ENCODE results near the gene CDA. TPM values are rescaled to one million over a fixed set of nuclear protein-coding genes. Genes with fewer than 3 reads are reported as not detected.
A peak's percentile ranks its signal among the peaks of the same experiment; 100 is the strongest.

CDA gene
- 10 to 100 TPM in 1 of 4 donors, 1 to 10 TPM in 2, under 1 TPM in 1; 0.58 to 53.0 (median 4.4) TPM for polyA plus RNA-seq
- long read RNA-seq, donor 1: 0 reads
- long read RNA-seq, donor 2, partial matches to known transcripts: 0 of 1 reads
- long read RNA-seq, donor 2, other reads (novel, unspliced or antisense): 0 of 1 reads
- long read RNA-seq, donor 3: 0 reads
- long read RNA-seq, donor 4: 0 reads
- long read RNA-seq, donor 5, partial matches to known transcripts: 0 of 1 reads
- long read RNA-seq, donor 5, other reads (novel, unspliced or antisense): 0 of 1 reads
- long read RNA-seq, donor 6, partial matches to known transcripts: 13 of 20 reads
- long read RNA-seq, donor 6, other reads (novel, unspliced or antisense): 7 of 20 reads
- long read RNA-seq, donor 7: 0 reads
- long read RNA-seq, donor 8, partial matches to known transcripts: 0 of 2 reads
- long read RNA-seq, donor 8, other reads (novel, unspliced or antisense): 0 of 2 reads
- long read RNA-seq, donor 9: 0 reads
- long read RNA-seq, donor 10, partial matches to known transcripts: 0 of 1 reads
- long read RNA-seq, donor 10, other reads (novel, unspliced or antisense): 0 of 1 reads

DNA sequence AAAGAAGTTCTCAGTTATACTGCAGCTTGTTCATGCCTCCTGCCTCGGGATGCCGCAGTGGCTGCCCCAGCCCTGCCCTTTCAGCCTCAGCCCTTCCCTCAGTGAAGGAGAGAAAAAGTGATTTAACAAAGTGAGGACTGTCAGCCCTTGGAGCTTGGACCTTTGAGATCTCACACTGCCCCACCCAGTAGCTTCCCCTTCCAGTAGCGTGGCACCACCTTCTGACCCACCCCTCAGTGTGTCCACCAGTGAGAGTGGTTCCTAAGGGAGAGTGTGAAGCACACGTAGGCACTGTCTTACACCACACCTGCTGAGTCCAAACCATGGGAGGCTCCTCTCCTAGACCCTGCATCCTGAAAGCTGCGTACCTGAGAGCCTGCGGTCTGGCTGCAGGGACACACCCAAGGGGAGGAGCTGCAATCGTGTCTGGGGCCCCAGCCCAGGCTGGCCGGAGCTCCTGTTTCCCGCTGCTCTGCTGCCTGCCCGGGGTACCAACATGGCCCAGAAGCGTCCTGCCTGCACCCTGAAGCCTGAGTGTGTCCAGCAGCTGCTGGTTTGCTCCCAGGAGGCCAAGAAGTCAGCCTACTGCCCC is at the start of gene CDA:
CDA (plus strand) TSS at position 464 of the 592 bp plus-strand sequence; CDS start at position 497, 33 bp downstream.
- WGBS, 3 donors: 15 to 26% (median 24%) methylated on average over 11 of the region's 11 CpGs
- Histone ChIP-seq H3K4me1 (ENCODE audit: control insufficient read depth in 3 of 3, insufficient read depth in 2 of 3, low read depth in 1 of 3, low read length in 2 of 3) (peaks cover 0 to 3% (median 0%) of the 10 kb centered on the region in 3 donors), H3K27me3 (ENCODE audit: control insufficient read depth in 3 of 3, insufficient read depth in 3 of 3, low read length in 3 of 3) (peaks cover 0 to 41% (median 20%) of the 10 kb centered on the region in 3 donors), H3K27ac (ENCODE audit: low read depth in 1 of 3, low read length in 2 of 3) (peak within 1 kb of the TSS in 1 of 3 donors; percentile 60), H3K36me3 (ENCODE audit: control insufficient read depth in 3 of 3, insufficient read depth in 2 of 3, low read depth in 1 of 3, low read length in 3 of 3) (no peaks in the 10 kb centered on the region), H3K9me3 (ENCODE audit: control insufficient read depth in 2 of 2, insufficient read depth in 1 of 2, low read depth in 1 of 2, low read length in 1 of 2) (peaks cover 0 to 5% of the 10 kb centered on the region in 2 donors), H3K4me3 (ENCODE audit: low read depth in 1 of 3, low read length in 3 of 3) (peak within 1 kb of the TSS in 2 of 3 donors; percentile 10 to 22)
- FAIRE-seq: no peak
- peak; percentile 40 to 77 for DNase-seq

DNA sequence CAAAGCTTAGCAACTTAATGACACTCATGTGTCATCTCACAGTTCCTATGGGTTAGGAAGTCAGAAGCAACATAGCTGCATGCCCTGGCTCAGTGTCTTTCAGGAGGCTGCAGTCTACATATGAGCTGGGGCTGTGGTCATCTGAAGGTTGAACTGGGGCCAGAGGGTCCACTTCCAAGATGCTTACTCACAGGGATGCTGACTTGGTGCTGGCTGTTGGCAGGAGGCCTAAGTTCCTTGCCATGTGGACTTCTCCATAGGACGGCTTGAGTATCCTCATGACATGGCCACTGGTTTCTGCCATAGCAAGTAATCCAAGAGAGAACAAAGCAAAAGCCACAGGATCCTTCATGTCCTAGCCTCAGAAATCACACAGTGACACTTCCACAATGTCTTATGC is 48.6 kb upstream of the CDA start:
- FAIRE-seq (no peak), DNase-seq (no peak)
- Histone ChIP-seq H3K27ac (ENCODE audit: low read depth in 1 of 3, low read length in 2 of 3) (no peak overlapping the region), H3K27me3 (ENCODE audit: control insufficient read depth in 3 of 3, insufficient read depth in 3 of 3, low read length in 3 of 3) (peaks cover 0 to 23% (median 5%) of the 10 kb centered on the region in 3 donors), H3K4me3 (ENCODE audit: low read depth in 1 of 3, low read length in 3 of 3) (no peak overlapping the region), H3K9me3 (ENCODE audit: control insufficient read depth in 2 of 2, insufficient read depth in 1 of 2, low read depth in 1 of 2, low read length in 1 of 2) (no peaks in the 10 kb centered on the region), H3K4me1 (ENCODE audit: control insufficient read depth in 3 of 3, insufficient read depth in 2 of 3, low read depth in 1 of 3, low read length in 2 of 3) (no peaks in the 10 kb centered on the region), H3K36me3 (ENCODE audit: control insufficient read depth in 3 of 3, insufficient read depth in 2 of 3, low read depth in 1 of 3, low read length in 3 of 3) (no peaks in the 10 kb centered on the region)
- 89 to 100% (median 92%) methylated on average over 1 of the region's 1 CpG for WGBS, 3 donors

DNA sequence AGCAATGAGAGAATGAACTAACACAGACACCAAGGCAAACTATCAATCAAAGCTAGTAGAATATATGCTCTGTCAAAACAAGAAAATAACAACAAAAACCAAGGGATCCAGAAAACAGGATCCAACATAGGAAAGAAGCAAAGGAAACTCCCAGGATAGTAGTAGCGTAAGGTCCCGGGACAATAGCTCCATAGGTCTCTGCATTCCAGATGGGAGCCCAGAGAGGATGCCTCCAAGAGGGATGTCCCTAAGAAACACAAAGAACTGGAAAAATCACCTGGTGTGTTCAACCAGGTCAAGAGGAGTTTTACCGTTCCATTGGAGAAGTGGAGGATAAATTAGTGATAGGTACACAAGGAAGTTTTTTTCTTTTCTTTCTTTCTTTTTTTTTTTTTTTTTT is 42.3 kb upstream of the CDA start:
- no peak overlapping the region for H3K4me3 ChIP-seq (ENCODE audit: low read depth in 1 of 3, low read length in 3 of 3)
- WGBS, 3 donors: 72 to 84% (median 81%) methylated on average over 3 of the region's 3 CpGs

DNA sequence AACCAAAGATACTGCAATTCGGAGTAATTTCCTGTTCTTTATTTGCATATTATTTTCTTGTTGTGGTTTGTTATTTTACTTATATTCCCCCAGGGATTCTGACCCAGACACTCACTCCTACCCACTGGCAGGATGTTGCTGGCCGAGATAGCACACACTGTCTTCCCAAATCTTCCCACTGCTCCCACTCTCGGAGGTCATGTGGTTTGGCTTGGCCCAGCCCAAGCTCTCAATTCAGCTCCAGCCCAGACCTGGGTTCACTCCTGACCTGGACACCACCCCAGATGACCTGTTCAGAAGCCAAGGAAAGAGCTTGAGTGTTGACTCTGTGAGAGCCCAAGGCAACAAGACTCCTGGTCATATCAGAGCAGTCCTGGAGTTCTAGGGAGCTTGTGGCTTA is 37.7 kb upstream of the CDA start:
- FAIRE-seq (no peak), DNase-seq (no peak)
- peaks cover 0 to 10% (median 0%) of the 10 kb centered on the region in 3 donors for H3K4me1 ChIP-seq (ENCODE audit: control insufficient read depth in 3 of 3, insufficient read depth in 2 of 3, low read depth in 1 of 3, low read length in 2 of 3)
- no peaks in the 10 kb centered on the region for H3K9me3 ChIP-seq (ENCODE audit: control insufficient read depth in 2 of 2, insufficient read depth in 1 of 2, low read depth in 1 of 2, low read length in 1 of 2)
- H3K27me3 ChIP-seq (ENCODE audit: control insufficient read depth in 3 of 3, insufficient read depth in 3 of 3, low read length in 3 of 3): peaks cover 20 to 57% (median 22%) of the 10 kb centered on the region in 3 donors
- no peaks in the 10 kb centered on the region for H3K36me3 ChIP-seq (ENCODE audit: control insufficient read depth in 3 of 3, insufficient read depth in 2 of 3, low read depth in 1 of 3, low read length in 3 of 3)
- no peak overlapping the region for H3K4me3 ChIP-seq (ENCODE audit: low read depth in 1 of 3, low read length in 3 of 3)
- H3K27ac ChIP-seq (ENCODE audit: low read depth in 1 of 3, low read length in 2 of 3): no peak overlapping the region
- WGBS, 3 donors: 51 to 72% (median 63%) methylated on average over 3 of the region's 3 CpGs

More for the DNA sequence above, 42.3 kb upstream of the CDA start:
- Histone ChIP-seq H3K27ac (ENCODE audit: low read depth in 1 of 3, low read length in 2 of 3) (no peak overlapping the region), H3K36me3 (ENCODE audit: control insufficient read depth in 3 of 3, insufficient read depth in 2 of 3, low read depth in 1 of 3, low read length in 3 of 3) (no peaks in the 10 kb centered on the region), H3K9me3 (ENCODE audit: control insufficient read depth in 2 of 2, insufficient read depth in 1 of 2, low read depth in 1 of 2, low read length in 1 of 2) (no peaks in the 10 kb centered on the region), H3K27me3 (ENCODE audit: control insufficient read depth in 3 of 3, insufficient read depth in 3 of 3, low read length in 3 of 3) (peaks cover 0 to 24% (median 11%) of the 10 kb centered on the region in 3 donors), H3K4me1 (ENCODE audit: control insufficient read depth in 3 of 3, insufficient read depth in 2 of 3, low read depth in 1 of 3, low read length in 2 of 3) (no peaks in the 10 kb centered on the region)
- FAIRE-seq: no peak
- DNase-seq: no peak

DNA sequence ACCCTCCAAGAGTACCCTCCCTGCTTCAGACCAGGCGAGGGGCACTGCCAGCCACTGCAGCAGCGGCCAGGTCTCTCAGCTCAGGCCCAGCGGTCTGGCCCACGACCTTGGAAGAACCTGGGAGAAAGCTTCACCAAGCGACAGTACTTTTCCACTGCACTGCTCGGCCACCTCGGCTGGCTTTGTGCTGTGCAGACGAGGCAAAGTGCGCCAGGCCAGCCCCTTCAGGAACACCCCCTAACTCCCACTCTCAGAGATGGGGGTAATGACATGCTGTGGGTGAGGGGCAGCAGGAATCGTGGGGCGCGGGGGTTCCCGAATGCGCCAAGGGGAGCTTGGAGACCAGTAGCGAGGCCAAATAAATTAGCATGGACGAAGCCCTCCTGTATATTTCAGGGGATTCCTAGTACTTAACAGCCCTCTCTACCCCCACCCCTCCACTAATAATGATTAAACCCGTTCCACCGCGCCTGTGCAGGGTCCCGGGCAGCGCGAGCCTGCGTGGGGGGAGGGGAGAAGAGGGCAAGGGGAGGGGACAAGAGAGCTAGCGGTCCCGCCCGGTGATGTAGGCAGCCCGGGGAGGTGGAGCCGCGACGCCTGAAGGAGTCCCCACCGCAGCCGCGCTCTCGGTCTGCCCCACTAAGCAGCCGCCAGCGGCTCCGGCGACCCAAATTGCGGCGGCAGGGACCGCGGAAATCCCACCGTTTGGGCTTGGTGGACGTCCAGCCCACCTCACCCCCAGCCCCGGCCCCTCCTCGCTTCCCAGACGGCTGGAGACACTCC is 36.8 kb upstream of the CDA start, which contains the start of gene FAM43B:
FAM43B (plus strand) TSS at position 629 of the 783 bp plus-strand sequence. CDS start 401 bp downstream, outside the sequence.
- Histone ChIP-seq H3K27me3 (ENCODE audit: control insufficient read depth in 3 of 3, insufficient read depth in 3 of 3, low read length in 3 of 3) (peaks cover 20 to 63% (median 21%) of the 10 kb centered on the region in 3 donors), H3K27ac (ENCODE audit: low read depth in 1 of 3, low read length in 2 of 3) (no peak within 1 kb of the TSS)

DNA sequence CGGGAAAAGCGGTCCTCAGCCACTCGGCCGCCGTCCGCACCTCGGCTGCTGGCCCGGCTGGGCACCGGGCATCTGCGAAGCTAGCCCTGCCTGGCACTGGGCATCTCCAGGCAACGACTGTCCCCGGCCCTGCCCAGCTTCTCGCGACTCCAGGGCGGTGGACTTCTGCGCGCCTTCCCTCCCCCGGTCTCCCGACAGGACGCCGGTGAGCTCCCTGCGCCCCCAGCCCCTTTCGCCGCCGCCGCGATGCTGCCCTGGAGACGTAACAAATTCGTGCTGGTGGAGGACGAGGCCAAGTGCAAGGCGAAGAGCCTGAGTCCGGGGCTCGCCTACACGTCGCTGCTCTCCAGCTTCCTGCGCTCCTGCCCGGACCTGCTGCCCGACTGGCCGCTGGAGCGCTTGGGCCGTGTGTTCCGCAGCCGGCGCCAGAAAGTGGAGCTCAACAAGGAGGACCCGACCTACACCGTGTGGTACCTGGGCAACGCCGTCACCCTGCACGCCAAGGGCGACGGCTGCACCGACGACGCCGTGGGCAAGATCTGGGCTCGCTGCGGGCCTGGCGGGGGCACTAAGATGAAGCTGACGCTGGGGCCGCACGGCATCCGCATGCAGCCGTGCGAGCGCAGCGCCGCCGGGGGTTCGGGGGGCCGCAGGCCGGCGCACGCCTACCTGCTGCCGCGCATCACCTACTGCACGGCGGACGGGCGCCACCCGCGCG is 36.0 kb upstream of the CDA start:
- DNase-seq (no peak), FAIRE-seq (no peak)
- H3K9me3 ChIP-seq (ENCODE audit: control insufficient read depth in 2 of 2, insufficient read depth in 1 of 2, low read depth in 1 of 2, low read length in 1 of 2): no peaks in the 10 kb centered on the region
- H3K27me3 ChIP-seq (ENCODE audit: control insufficient read depth in 3 of 3, insufficient read depth in 3 of 3, low read length in 3 of 3): peaks cover 20 to 63% (median 22%) of the 10 kb centered on the region in 3 donors
- H3K4me3 ChIP-seq (ENCODE audit: low read depth in 1 of 3, low read length in 3 of 3): peak overlapping the region in 2 of 3 donors; percentile 9 to 27
- H3K4me1 ChIP-seq (ENCODE audit: control insufficient read depth in 3 of 3, insufficient read depth in 2 of 3, low read depth in 1 of 3, low read length in 2 of 3): peaks cover 0 to 10% (median 0%) of the 10 kb centered on the region in 3 donors
- H3K27ac ChIP-seq (ENCODE audit: low read depth in 1 of 3, low read length in 2 of 3): no peak overlapping the region
- no peaks in the 10 kb centered on the region for H3K36me3 ChIP-seq (ENCODE audit: control insufficient read depth in 3 of 3, insufficient read depth in 2 of 3, low read depth in 1 of 3, low read length in 3 of 3)
- WGBS, 3 donors: 2 to 8% (median 5%) methylated on average over 60 to 82 of the region's 82 CpGs

More for the DNA sequence above, 36.8 kb upstream of the CDA start, which contains the start of gene FAM43B:
- DNase-seq (peak in 1 of 2 donors; percentile 20), FAIRE-seq (no peak)
- Histone ChIP-seq H3K9me3 (ENCODE audit: control insufficient read depth in 2 of 2, insufficient read depth in 1 of 2, low read depth in 1 of 2, low read length in 1 of 2) (no peaks in the 10 kb centered on the region), H3K4me3 (ENCODE audit: low read depth in 1 of 3, low read length in 3 of 3) (peak within 1 kb of the TSS in 2 of 3 donors; percentile 9 to 27), H3K4me1 (ENCODE audit: control insufficient read depth in 3 of 3, insufficient read depth in 2 of 3, low read depth in 1 of 3, low read length in 2 of 3) (peaks cover 0 to 10% (median 0%) of the 10 kb centered on the region in 3 donors), H3K36me3 (ENCODE audit: control insufficient read depth in 3 of 3, insufficient read depth in 2 of 3, low read depth in 1 of 3, low read length in 3 of 3) (no peaks in the 10 kb centered on the region)
- 3 to 7% (median 4%) methylated on average over 41 to 47 of the region's 47 CpGs for WGBS, 3 donors

DNA sequence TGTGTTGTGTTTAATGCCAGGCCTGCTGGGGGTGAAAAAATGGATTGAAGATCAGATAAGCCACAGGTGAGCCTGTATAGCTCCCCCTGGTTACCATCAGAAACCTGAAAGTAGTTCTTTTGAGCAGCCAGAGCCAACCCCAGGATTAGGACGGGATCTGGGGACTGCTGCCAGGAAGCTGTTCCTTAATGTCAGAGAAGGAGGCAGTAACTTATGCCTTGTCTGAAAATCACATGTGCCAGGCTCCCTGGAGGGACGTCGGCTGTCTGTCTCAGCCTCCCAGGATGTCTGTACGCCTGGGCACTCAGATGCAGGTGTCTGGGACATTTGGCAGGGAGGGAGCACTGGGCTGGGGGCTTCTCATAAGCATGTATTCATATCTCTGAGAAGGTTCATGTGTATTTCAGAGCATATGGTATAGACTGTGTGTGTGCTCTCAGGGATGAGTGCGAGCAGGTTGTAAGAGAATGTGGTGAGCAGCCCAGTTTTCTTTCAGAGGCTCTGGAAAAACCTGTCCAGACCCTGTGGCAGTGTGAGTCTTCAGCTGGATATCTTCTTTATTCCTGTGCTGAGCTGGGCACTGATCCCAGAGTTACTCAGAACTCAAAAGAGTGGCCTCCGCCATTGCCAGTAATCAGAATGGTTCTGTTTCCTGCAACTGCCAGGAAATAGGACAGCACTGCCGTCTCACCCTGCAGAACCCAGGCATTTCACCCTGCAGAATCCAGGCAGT is 33.7 kb upstream of the CDA start:
- DNase-seq (no peak), FAIRE-seq (no peak)
- Histone ChIP-seq H3K9me3 (ENCODE audit: control insufficient read depth in 2 of 2, insufficient read depth in 1 of 2, low read depth in 1 of 2, low read length in 1 of 2) (no peaks in the 10 kb centered on the region), H3K4me1 (ENCODE audit: control insufficient read depth in 3 of 3, insufficient read depth in 2 of 3, low read depth in 1 of 3, low read length in 2 of 3) (peaks cover 0 to 10% (median 0%) of the 10 kb centered on the region in 3 donors), H3K36me3 (ENCODE audit: control insufficient read depth in 3 of 3, insufficient read depth in 2 of 3, low read depth in 1 of 3, low read length in 3 of 3) (no peaks in the 10 kb centered on the region), H3K4me3 (ENCODE audit: low read depth in 1 of 3, low read length in 3 of 3) (no peak overlapping the region), H3K27me3 (ENCODE audit: control insufficient read depth in 3 of 3, insufficient read depth in 3 of 3, low read length in 3 of 3) (peaks cover 20 to 60% (median 22%) of the 10 kb centered on the region in 3 donors), H3K27ac (ENCODE audit: low read depth in 1 of 3, low read length in 2 of 3) (no peak overlapping the region)
- 60 to 66% (median 66%) methylated on average over 7 of the region's 7 CpGs for WGBS, 3 donors

All from small intestine (tissue), 16 donors.